Activated naive CD4-positive, alpha-beta T cell treated with anti-CD3 and anti-CD28 coated beads for 36 hours (primary cell): ENCODE data around the gene HS6ST2. TPM values are rescaled to one million over a fixed set of nuclear protein-coding genes. Genes with fewer than 3 reads are reported as not detected.

Source experiments
- CTCF ChIA-PET: fragments of 350-600 bp; sonication (Branson Sonifier 250); formaldehyde crosslinking; loops from one replicate; lab custom pipeline; 2021; ENCODE audit warnings: antibody characterized with exemption; lab: Charles Lee
- DNase-seq: peaks from one replicate; pipeline ENCODE4 v3.0.0-alpha.2; 2020
- H3K27ac Mint-ChIP-seq: one replicate; pipeline ENCODE4 v1.8.0; 2021; ENCODE audit warnings: mild to moderate bottlenecking, mixed read lengths
- H3K27me3 Mint-ChIP-seq: one replicate; pipeline ENCODE4 v1.8.0; 2021; ENCODE audit warnings: low read depth, mixed read lengths
- H3K36me3 Mint-ChIP-seq: one replicate; pipeline ENCODE4 v1.8.0; 2021; ENCODE audit warnings: low read depth, mixed read lengths
- H3K4me1 Mint-ChIP-seq: one replicate; pipeline ENCODE4 v1.8.0; 2021; ENCODE audit warnings: low read depth, mixed read lengths
- H3K4me3 Mint-ChIP-seq: one replicate; pipeline ENCODE4 v1.8.0; 2021; ENCODE audit warnings: mild to moderate bottlenecking, moderate library complexity, mixed read lengths
- H3K9me3 Mint-ChIP-seq: one replicate; pipeline ENCODE4 v1.8.0; 2021; ENCODE audit warnings: mixed read lengths
- intact Hi-C: fragments of 100-400 bp; cut with micrococcal nuclease; formaldehyde crosslinking; loops from one replicate; pipeline ENCODE4 v1.15.1; 2023
- total RNA-seq, 2 experiments: library from RNA; stranded (reverse); gene quantifications; one replicate each; pipeline ENCODE4 v1.2.3, GENCODE V29; 2021

Gene HS6ST2
- total RNA-seq, 2 experiments from 2014 or later = 0.98 to 1.3 TPM

DNA sequence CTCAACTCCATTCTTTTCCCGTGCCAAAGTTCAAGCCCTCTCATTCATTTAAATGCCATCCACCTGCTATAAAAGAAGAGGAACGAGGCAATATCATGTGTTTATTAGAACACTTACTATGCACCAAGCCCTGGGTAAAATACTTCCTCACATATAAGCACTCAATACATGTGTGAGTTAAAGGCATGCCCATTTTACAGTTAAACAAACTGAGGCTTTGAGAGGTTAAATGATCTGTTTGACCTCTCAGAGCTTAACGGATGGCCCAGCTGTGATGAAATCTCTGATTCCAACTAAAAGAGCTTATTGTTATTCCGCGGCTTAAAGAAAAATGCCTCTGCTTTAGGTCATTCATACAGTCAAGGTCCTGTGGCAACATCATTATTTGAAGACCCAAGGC, 124.3 kb downstream of the HS6ST2 start:
- H3K4me3 Mint-ChIP-seq = no peak overlapping the region

DNA sequence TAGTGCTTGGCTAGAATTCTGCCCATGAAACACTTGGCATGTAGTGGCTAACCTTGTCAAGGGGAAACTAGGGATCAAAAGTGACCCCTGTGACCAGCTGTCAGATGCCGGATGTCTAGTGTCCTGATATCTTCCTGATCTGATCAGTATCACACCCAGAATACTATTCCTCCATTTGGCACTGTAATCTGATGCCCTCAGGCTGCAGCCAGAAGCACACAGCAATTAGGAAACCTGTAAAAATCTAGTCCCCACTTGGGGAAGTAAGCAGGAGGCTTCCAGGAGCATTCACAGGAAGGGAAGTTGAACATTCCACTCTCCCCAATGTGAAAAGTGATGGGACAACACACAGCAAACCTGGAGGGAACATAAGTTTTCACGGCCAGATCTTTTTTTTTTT, 125.1 kb downstream of the HS6ST2 start:
- Mint-ChIP-seq H3K9me3 (no peaks in the 10 kb centered on the region), H3K27ac (no peak overlapping the region), H3K36me3 (no peaks in the 10 kb centered on the region), H3K4me3 (no peak overlapping the region), H3K27me3 (no peaks in the 10 kb centered on the region), H3K4me1 (no peaks in the 10 kb centered on the region)
- no peak for DNase-seq
- intact Hi-C loops = no loop called here
- CTCF ChIA-PET = no interaction called here

More for the DNA sequence above, 124.3 kb downstream of the HS6ST2 start:
- H3K9me3 Mint-ChIP-seq = no peaks in the 10 kb centered on the region
- no peak for DNase-seq
- CTCF ChIA-PET = no interaction called here
- no peak overlapping the region for H3K27ac Mint-ChIP-seq
- no peaks in the 10 kb centered on the region for H3K4me1 Mint-ChIP-seq
- intact Hi-C loops = no loop called here
- no peaks in the 10 kb centered on the region for H3K27me3 Mint-ChIP-seq
- no peaks in the 10 kb centered on the region for H3K36me3 Mint-ChIP-seq

- Mint-ChIP-seq H3K4me1 (no peaks in the 10 kb centered on the region), H3K4me3 (no peak overlapping the region), H3K27me3 (no peaks in the 10 kb centered on the region)
These were observed 127.0 kb downstream of the HS6ST2 start for GRCh38 chrX:132831336-132831973.

GRCh38 chrX:132822634-132823012, 135.8 kb downstream of the HS6ST2 start:
- DNase-seq = no peak
- intact Hi-C loops = no loop called here
- H3K36me3 Mint-ChIP-seq = no peaks in the 10 kb centered on the region
- CTCF ChIA-PET = no interaction called here
- H3K4me1 Mint-ChIP-seq = no peaks in the 10 kb centered on the region
- no peaks in the 10 kb centered on the region for H3K9me3 Mint-ChIP-seq
- H3K4me3 Mint-ChIP-seq = no peak overlapping the region
- no peak overlapping the region for H3K27ac Mint-ChIP-seq
- no peaks in the 10 kb centered on the region for H3K27me3 Mint-ChIP-seq

More at GRCh38 chrX:132831336-132831973, 127.0 kb downstream of the HS6ST2 start:
- CTCF ChIA-PET = no interaction called here
- Mint-ChIP-seq H3K36me3 (no peaks in the 10 kb centered on the region), H3K9me3 (no peaks in the 10 kb centered on the region), H3K27ac (no peak overlapping the region)
- intact Hi-C loops = no loop called here
- no peak for DNase-seq

DNA sequence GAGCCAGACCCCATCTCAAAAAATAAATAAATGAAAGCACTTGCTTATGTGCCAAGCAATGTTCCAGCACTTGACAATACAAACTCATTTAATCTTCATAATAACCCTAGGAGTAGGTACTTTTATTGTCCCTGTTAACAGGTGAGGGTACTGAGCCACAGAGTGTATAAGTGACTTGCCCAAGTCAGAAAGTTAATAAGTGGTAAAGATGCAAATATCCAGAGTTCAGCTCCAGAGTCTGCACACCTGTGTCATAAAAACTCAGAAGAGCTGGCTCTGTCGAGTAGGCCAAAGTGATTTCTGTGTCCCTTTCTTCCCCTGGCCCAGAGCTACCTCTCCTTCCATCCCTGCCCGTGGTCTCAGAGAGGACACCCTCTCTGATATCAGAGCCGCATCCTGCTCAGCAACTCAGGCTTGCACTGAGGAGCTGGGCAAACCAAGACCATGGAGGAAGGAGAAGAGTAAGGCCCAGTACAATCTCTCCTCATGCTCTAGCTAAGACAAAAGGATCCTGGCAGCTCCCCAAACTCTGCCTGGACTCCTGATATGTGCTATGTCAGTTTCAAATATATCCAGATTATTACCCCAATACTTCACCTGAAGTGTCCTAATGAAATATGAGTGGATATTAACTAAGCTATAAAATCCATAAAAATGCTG, 136.3 kb downstream of the HS6ST2 start:
- Mint-ChIP-seq H3K27ac (no peak overlapping the region), H3K27me3 (no peaks in the 10 kb centered on the region), H3K36me3 (no peaks in the 10 kb centered on the region), H3K4me1 (no peaks in the 10 kb centered on the region), H3K9me3 (no peaks in the 10 kb centered on the region), H3K4me3 (no peak overlapping the region)
- CTCF ChIA-PET = no interaction called here
- intact Hi-C loops = no loop called here
- no peak for DNase-seq

DNA sequence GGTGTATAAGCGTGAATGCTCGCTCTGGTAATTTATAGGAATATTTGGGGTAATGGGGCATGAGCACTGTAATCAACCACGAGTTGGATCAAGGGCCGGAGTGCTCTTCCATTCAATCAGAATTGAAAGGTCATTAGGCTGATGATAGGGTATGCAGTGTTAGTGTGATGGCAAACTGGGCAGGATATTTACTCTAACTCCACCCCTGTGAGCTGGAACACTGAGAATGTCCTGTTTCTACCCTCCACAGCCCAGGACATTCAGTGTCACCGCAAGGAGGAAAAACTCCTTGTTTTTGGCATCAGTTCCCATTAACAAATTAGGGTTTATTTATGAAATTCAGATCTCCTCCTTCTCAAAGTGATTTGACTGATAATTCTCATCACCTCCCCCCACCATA, 137.8 kb downstream of the HS6ST2 start:
- Mint-ChIP-seq H3K36me3 (no peaks in the 10 kb centered on the region), H3K27me3 (no peaks in the 10 kb centered on the region), H3K9me3 (no peaks in the 10 kb centered on the region), H3K27ac (no peak overlapping the region), H3K4me3 (no peak overlapping the region), H3K4me1 (no peaks in the 10 kb centered on the region)
- CTCF ChIA-PET = no interaction called here
- intact Hi-C loops = no loop called here
- DNase-seq = no peak

GRCh38 chrX:132819711-132820264, 138.6 kb downstream of the HS6ST2 start:
- Mint-ChIP-seq H3K4me1 (no peaks in the 10 kb centered on the region), H3K27ac (no peak overlapping the region), H3K36me3 (no peaks in the 10 kb centered on the region), H3K4me3 (no peak overlapping the region), H3K9me3 (no peaks in the 10 kb centered on the region), H3K27me3 (no peaks in the 10 kb centered on the region)
- CTCF ChIA-PET = interaction anchor here (0.7 kb wide), 1 partner anchor 121 kb away, joined by 3 read pairs; no protein-coding TSS in a partner anchor
- intact Hi-C loops = no loop called here
- no peak for DNase-seq

GRCh38 chrX:132818638-132819037, 139.8 kb downstream of the HS6ST2 start:
- CTCF ChIA-PET = no interaction called here
- no peak overlapping the region for H3K27ac Mint-ChIP-seq
- H3K9me3 Mint-ChIP-seq = no peaks in the 10 kb centered on the region
- H3K4me1 Mint-ChIP-seq = no peaks in the 10 kb centered on the region
- intact Hi-C loops = no loop called here
- no peak for DNase-seq
- H3K36me3 Mint-ChIP-seq = no peaks in the 10 kb centered on the region
- H3K27me3 Mint-ChIP-seq = peaks cover under 1% of the 10 kb centered on the region
- H3K4me3 Mint-ChIP-seq = no peak overlapping the region

DNA sequence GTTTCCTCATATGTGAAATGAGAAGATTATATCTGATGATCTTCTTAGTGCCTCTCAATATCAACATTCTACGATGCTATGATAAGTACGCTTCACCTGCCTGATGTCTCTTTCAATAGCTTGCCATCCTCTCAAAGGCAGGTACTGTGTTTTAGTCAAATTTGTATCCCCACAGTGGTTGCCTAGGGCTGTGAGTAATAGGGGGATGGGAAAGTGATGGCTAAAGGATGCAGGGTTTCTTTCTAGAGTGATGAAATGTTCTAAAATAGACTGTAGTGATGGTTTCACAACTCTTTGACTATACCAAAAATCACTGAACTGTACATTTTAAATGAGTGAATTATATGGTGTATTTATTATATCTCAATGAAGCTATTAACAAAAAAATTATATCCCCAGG, 142.8 kb downstream of the HS6ST2 start:
- Mint-ChIP-seq H3K27me3 (peaks cover 2% of the 10 kb centered on the region), H3K27ac (no peak overlapping the region), H3K4me3 (no peak overlapping the region), H3K36me3 (no peaks in the 10 kb centered on the region), H3K4me1 (no peaks in the 10 kb centered on the region), H3K9me3 (no peaks in the 10 kb centered on the region)
- no peak for DNase-seq
- intact Hi-C loops = no loop called here
- CTCF ChIA-PET = no interaction called here

DNA sequence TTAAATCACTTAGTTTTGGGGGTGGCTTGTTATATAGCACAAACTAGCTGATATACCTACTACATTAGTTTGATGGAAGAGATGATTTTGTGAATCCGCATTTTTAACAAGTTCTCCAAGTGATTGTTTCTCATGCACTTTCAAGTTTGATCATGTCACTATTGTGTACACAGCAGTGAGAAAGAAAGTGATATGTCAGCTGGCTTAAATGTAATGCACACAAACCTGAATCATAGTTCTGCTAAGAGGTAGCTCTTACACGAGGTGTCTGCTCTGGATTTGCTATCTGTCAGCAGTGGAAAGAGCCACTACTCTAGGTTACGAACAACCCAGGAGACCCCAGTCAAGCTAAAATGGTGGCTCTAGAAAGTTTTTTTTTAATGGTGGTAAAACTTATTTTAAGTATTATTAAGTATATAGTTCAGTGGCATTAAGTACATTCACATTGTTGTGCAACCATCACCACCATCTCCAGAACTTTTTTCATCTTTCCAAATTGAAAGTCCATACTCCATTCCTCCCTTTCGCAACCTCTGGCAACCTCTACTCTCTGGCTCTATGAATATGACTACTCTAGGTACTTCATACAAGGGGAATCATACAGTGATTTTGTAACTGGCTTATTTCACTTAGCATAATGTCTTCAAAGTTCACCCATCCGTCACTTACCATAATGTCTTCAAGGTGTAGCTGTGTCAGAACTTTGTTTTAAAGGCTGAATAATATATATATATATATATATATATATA, 147.3 kb downstream of the HS6ST2 start:
- CTCF ChIA-PET = no interaction called here
- DNase-seq = no peak
- H3K27ac Mint-ChIP-seq = no peak overlapping the region

GRCh38 chrX:132810488-132810887, 147.9 kb downstream of the HS6ST2 start:
- Mint-ChIP-seq H3K4me1 (no peaks in the 10 kb centered on the region), H3K27me3 (peaks cover 2% of the 10 kb centered on the region), H3K9me3 (no peaks in the 10 kb centered on the region), H3K36me3 (no peaks in the 10 kb centered on the region), H3K4me3 (no peak overlapping the region), H3K27ac (no peak overlapping the region)
- CTCF ChIA-PET = no interaction called here
- intact Hi-C loops = no loop called here
- DNase-seq = no peak

More for the DNA sequence above, 147.3 kb downstream of the HS6ST2 start:
- Mint-ChIP-seq H3K4me1 (no peaks in the 10 kb centered on the region), H3K27me3 (peaks cover 2% of the 10 kb centered on the region), H3K36me3 (no peaks in the 10 kb centered on the region), H3K4me3 (no peak overlapping the region), H3K9me3 (no peaks in the 10 kb centered on the region)
- intact Hi-C loops = no loop called here

GRCh38 chrX:132809581-132809980, 148.8 kb downstream of the HS6ST2 start:
- Mint-ChIP-seq H3K4me3 (no peak overlapping the region), H3K36me3 (no peaks in the 10 kb centered on the region), H3K4me1 (no peaks in the 10 kb centered on the region), H3K27me3 (peaks cover 2% of the 10 kb centered on the region), H3K9me3 (no peaks in the 10 kb centered on the region), H3K27ac (no peak overlapping the region)
- CTCF ChIA-PET = no interaction called here
- no peak for DNase-seq
- intact Hi-C loops = no loop called here
